CD14-positive monocyte (primary cell): Measurements from ENCODE around the gene PPP1CB. TPM values are rescaled to one million over a fixed set of nuclear protein-coding genes. Genes with fewer than 3 reads are reported as not detected.

ENCODE experiments used
- DNase-seq, 3 donors: peaks; one replicate each; pipeline ENCODE4 v3.0.0-alpha.2; 2011 to 2022
- H2AFZ ChIP-seq: 2 replicates; pipeline ENCODE4 v1.6.0; 2012; ENCODE audit warnings: mild to moderate bottlenecking, low read depth, low read length, inconsistent platforms; ENCODE audit not compliant: insufficient read depth, poor library complexity, severe bottlenecking
- H3K27ac ChIP-seq, 2 donors: 1 replicate in 1 of 2; 2 replicates in 1 of 2; pipeline ENCODE4 v1.5.1; 2012 to 2013; ENCODE audit warnings: low read length in 2 of 2, control low read depth in 1 of 2, inconsistent platforms in 1 of 2, low read depth in 1 of 2, mild to moderate bottlenecking in 1 of 2
- H3K27me3 ChIP-seq, 2 donors: one replicate each; pipeline versions ENCODE4 v1.6.0 to v1.6.1; 2011 to 2013; ENCODE audit warnings: low read length in 2 of 2; ENCODE audit not compliant: control insufficient read depth in 2 of 2, insufficient read depth in 2 of 2
- H3K36me3 ChIP-seq, 2 donors: replicated peaks in 1 of 2; 1 replicate in 1 of 2; 2 replicates in 1 of 2; pipeline versions ENCODE4 v1.5.1 to v1.6.1; 2012 to 2013; ENCODE audit warnings: low read length in 2 of 2, control low read depth in 1 of 2, inconsistent platforms in 1 of 2, mild to moderate bottlenecking in 1 of 2; ENCODE audit not compliant: insufficient read depth in 2 of 2, control insufficient read depth in 1 of 2
- H3K4me1 ChIP-seq, 2 donors: 1 replicate in 1 of 2; 2 replicates in 1 of 2; pipeline versions ENCODE4 v1.5.1 to v1.6.1; 2012 to 2013; ENCODE audit warnings: low read length in 2 of 2, control low read depth in 1 of 2, inconsistent platforms in 1 of 2, mild to moderate bottlenecking in 1 of 2, moderate library complexity in 1 of 2; ENCODE audit not compliant: insufficient read depth in 2 of 2, control insufficient read depth in 1 of 2
- H3K4me2 ChIP-seq: replicated peaks from 2 replicates; pipeline ENCODE3; 2012; ENCODE audit warnings: low read length, moderate library complexity, mild to moderate bottlenecking; ENCODE audit not compliant: poor library complexity, severe bottlenecking; ENCODE audit errors: extremely low read depth
- H3K4me3 ChIP-seq, 3 experiments: fragments of 200-600 bp in 1 of 3; sonication (generic) in 1 of 3; replicated peaks in 1 of 3; 1 replicate in 2 of 3; 2 replicates in 1 of 3; pipeline ENCODE4 v1.5.1; 2011 to 2013; ENCODE audit warnings: low read length in 3 of 3, mild to moderate bottlenecking in 3 of 3, control low read depth in 2 of 3, low read depth in 2 of 3, inconsistent platforms in 1 of 3, moderate library complexity in 1 of 3
- H3K79me2 ChIP-seq: 2 replicates; pipeline ENCODE4 v1.6.0; 2012; ENCODE audit warnings: mild to moderate bottlenecking, control low read depth, inconsistent platforms, low read length, moderate library complexity; ENCODE audit not compliant: insufficient read depth
- H3K9ac ChIP-seq: 2 replicates; pipeline ENCODE4 v1.6.0; 2017; ENCODE audit warnings: low read length, mild to moderate bottlenecking; ENCODE audit not compliant: insufficient read depth, poor library complexity, severe bottlenecking
- H3K9me3 ChIP-seq, 2 donors: replicated peaks in 1 of 2; 1 replicate in 1 of 2; 2 replicates in 1 of 2; pipeline versions ENCODE4 v1.5.1 to v1.6.1; 2012 to 2013; ENCODE audit warnings: low read length in 2 of 2, control low read depth in 1 of 2; ENCODE audit not compliant: control insufficient read depth in 1 of 2, insufficient read depth in 1 of 2
- H4K20me1 ChIP-seq: 2 replicates; pipeline ENCODE4 v1.6.0; 2012; ENCODE audit warnings: mild to moderate bottlenecking, low read length, control low read depth, moderate library complexity; ENCODE audit not compliant: insufficient read depth
- H3K27ac Mint-ChIP-seq, 7 donors: one replicate each; pipeline ENCODE4 v1.8.0; 2020; ENCODE audit warnings: mild to moderate bottlenecking in 7 of 7, mixed read lengths in 7 of 7, moderate library complexity in 6 of 7, inconsistent platforms in 2 of 7
- H3K27me3 Mint-ChIP-seq, 3 donors: one replicate each; pipeline ENCODE4 v1.8.0; 2021 to 2022; ENCODE audit warnings: low read depth in 3 of 3, mild to moderate bottlenecking in 3 of 3, mixed read lengths in 3 of 3, moderate library complexity in 3 of 3, inconsistent platforms in 1 of 3
- H3K36me3 Mint-ChIP-seq, 2 donors: one replicate each; pipeline ENCODE4 v1.8.0; 2020; ENCODE audit warnings: mixed read lengths in 2 of 2, inconsistent platforms in 1 of 2, mild to moderate bottlenecking in 1 of 2
- H3K4me1 Mint-ChIP-seq: one replicate; pipeline ENCODE4 v1.8.0; 2020; ENCODE audit warnings: mild to moderate bottlenecking, mixed read lengths
- H3K4me3 Mint-ChIP-seq, 2 donors: one replicate each; pipeline ENCODE4 v1.8.0; 2020; ENCODE audit warnings: mild to moderate bottlenecking in 2 of 2, mixed read lengths in 2 of 2, moderate library complexity in 1 of 2
- H3K9me3 Mint-ChIP-seq, 7 donors: one replicate each; pipeline ENCODE4 v1.8.0; 2020 to 2022; ENCODE audit warnings: mixed read lengths in 7 of 7, mild to moderate bottlenecking in 6 of 7, moderate library complexity in 6 of 7, inconsistent platforms in 2 of 7
- WGBS: methylation state at CpG from one replicate; pipeline ENCODE4 v1.1.5; 2013; ENCODE audit warnings: missing lambda C conversion rate; ENCODE audit not compliant: insufficient coverage; 5-methylcytosine and 5-hydroxymethylcytosine counted together
- intact Hi-C, 2 donors: fragments of 100-400 bp; cut with micrococcal nuclease; formaldehyde crosslinking; loops; one replicate each; pipeline versions ENCODE4 v1.15.0 to v1.15.1; 2023
- polyA plus RNA-seq, 3 donors: library from polyadenylated mRNA; depleted of rRNA in 1 of 3; unstranded in 2 of 3; stranded (reverse) in 1 of 3; fragments of 300-500 nt in 2 of 3; fragments of >200 nt in 1 of 3; fragmentation: Illumina TruSeq in 2 of 3; gene quantifications; 1 replicate in 2 of 3; 2 replicates in 1 of 3; pipeline ENCODE4 v1.2.3, GENCODE V29; 2012 to 2021
- TF ChIP-seq, protein P1 (sequence below): fragments of 200-600 bp; IDR thresholded peaks from one replicate; pipeline ENCODE4 v1.8.0; 2022; ENCODE audit warnings: antibody characterized with exemption, mild to moderate bottlenecking

PPP1CB gene
- polyA plus RNA-seq, 3 donors: 25.3 to 142 (median 69.4) TPM

DNA sequence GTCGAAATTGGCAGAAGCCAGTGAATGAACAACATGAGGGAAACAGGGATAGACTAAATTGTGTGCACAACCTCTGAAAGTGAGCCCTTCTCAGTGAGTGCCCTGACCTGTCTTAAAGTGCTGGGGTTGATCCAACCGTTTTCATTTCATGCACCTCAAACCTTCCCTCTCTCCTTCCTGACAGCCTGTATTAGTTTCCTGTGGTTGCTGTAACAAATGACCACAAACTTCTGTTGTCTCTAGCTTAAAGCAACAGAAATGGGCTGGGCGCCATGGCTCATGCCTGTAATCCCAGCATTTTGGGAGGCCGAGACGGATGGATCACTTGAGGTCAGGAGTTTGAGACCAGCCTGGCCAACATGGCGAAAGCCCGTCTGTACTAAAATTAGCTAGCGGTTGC, 48.8 kb upstream of the PPP1CB start:
- 72% methylated on average over 7 of the region's 8 CpGs for WGBS
- H3K9me3 Mint-ChIP-seq: peaks cover 11 to 21% (median 13%) of the 10 kb centered on the region in 7 donors
- no peaks in the 10 kb centered on the region for H3K36me3 ChIP-seq
- H3K4me2 ChIP-seq: no peak overlapping the region
- no peak for DNase-seq
- H3K27ac Mint-ChIP-seq: peak overlapping the region in 1 of 7 donors; percentile 16
- H3K27me3 ChIP-seq: no peaks in the 10 kb centered on the region
- H3K4me1 Mint-ChIP-seq: peaks cover 12% of the 10 kb centered on the region
- no peak overlapping the region for H3K4me3 Mint-ChIP-seq
- no peaks in the 10 kb centered on the region for H4K20me1 ChIP-seq
- no peak overlapping the region for H2AFZ ChIP-seq
- H3K4me1 ChIP-seq: no peaks in the 10 kb centered on the region
- peaks cover 0 to 12% of the 10 kb centered on the region in 2 donors for H3K9me3 ChIP-seq
- H3K27ac ChIP-seq: no peak overlapping the region
- TF ChIP-seq, protein P1, sequence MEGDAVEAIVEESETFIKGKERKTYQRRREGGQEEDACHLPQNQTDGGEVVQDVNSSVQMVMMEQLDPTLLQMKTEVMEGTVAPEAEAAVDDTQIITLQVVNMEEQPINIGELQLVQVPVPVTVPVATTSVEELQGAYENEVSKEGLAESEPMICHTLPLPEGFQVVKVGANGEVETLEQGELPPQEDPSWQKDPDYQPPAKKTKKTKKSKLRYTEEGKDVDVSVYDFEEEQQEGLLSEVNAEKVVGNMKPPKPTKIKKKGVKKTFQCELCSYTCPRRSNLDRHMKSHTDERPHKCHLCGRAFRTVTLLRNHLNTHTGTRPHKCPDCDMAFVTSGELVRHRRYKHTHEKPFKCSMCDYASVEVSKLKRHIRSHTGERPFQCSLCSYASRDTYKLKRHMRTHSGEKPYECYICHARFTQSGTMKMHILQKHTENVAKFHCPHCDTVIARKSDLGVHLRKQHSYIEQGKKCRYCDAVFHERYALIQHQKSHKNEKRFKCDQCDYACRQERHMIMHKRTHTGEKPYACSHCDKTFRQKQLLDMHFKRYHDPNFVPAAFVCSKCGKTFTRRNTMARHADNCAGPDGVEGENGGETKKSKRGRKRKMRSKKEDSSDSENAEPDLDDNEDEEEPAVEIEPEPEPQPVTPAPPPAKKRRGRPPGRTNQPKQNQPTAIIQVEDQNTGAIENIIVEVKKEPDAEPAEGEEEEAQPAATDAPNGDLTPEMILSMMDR: no peak
- no peaks in the 10 kb centered on the region for H3K79me2 ChIP-seq
- peaks cover 0 to 3% of the 10 kb centered on the region in 2 donors for H3K36me3 Mint-ChIP-seq
- H3K4me3 ChIP-seq: no peak overlapping the region
- intact Hi-C loops: no loop called here
- H3K27me3 Mint-ChIP-seq: peaks cover 0 to 5% (median 3%) of the 10 kb centered on the region in 3 donors
- no peak overlapping the region for H3K9ac ChIP-seq

DNA sequence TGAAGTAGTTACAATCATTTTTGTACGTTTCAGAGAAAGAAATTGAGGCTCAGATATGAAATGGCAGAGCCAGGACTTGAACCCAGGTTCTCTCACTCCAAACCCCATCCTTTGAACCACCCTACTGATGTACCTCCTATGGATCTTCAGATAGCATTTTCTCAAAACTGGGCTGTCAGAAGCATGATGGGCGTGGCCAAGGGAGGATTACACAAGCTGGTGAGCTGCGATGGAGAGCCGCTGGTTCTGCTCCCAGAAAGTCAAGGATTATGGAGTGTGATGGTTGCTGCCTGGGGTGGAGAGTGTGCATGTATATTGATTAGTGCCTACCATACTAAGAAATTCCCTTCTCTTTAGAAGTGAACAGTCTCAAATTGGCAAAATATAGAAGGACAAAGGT, 47.0 kb upstream of the PPP1CB start:
- Histone ChIP-seq H3K4me2 (no peak overlapping the region), H4K20me1 (no peaks in the 10 kb centered on the region), H3K27ac (no peak overlapping the region), H3K4me1 (peaks cover 0 to 11% of the 10 kb centered on the region in 2 donors), H3K36me3 (no peaks in the 10 kb centered on the region), H2AFZ (no peak overlapping the region), H3K4me3 (no peak overlapping the region), H3K27me3 (no peaks in the 10 kb centered on the region), H3K79me2 (no peaks in the 10 kb centered on the region), H3K9me3 (peaks cover 0 to 12% of the 10 kb centered on the region in 2 donors), H3K9ac (no peak overlapping the region)
- DNase-seq: no peak
- Mint-ChIP-seq H3K27ac (no peak overlapping the region), H3K9me3 (peaks cover 11 to 21% (median 13%) of the 10 kb centered on the region in 7 donors), H3K4me3 (peak overlapping the region in 1 of 2 donors; percentile 49), H3K4me1 (peaks cover 21% of the 10 kb centered on the region), H3K27me3 (peaks cover 0 to 5% (median 2%) of the 10 kb centered on the region in 3 donors), H3K36me3 (peaks cover 0 to 3% of the 10 kb centered on the region in 2 donors)
- intact Hi-C loops: no loop called here
- WGBS: 83% methylated on average over 1 of the region's 4 CpGs
- TF ChIP-seq, protein P1: no peak
